ENCODE measurements around the gene MVB12B. TPM values are rescaled to one million over a fixed set of nuclear protein-coding genes. Genes with fewer than 3 reads are reported as not detected.

The MVB12B gene
- total and polyA plus RNA-seq, 2 of the 8 experiments (the other 6 are each of a cell fraction or from before 2014, with no cell fraction given) = 2.6 to 5.0 TPM

GRCh38 chr9:126453156-126453963 is 126.7 kb downstream of the MVB12B start (continued):
- TF ChIP-seq CHD7 (IDR thresholded peaks at IDR 0.05; ENCODE audit: insufficient replicate concordance, low read length) = no peak
- no peak for TF ChIP-seq HDAC2 (IDR thresholded peaks at IDR 0.05; ENCODE audit: borderline replicate concordance in 1 of 2, low read depth in 2 of 2, low read length in 2 of 2)
- no peak for TF ChIP-seq MAX (IDR thresholded peaks at IDR 0.05)
- no peak for TF ChIP-seq KDM4A (IDR thresholded peaks at IDR 0.05; ENCODE audit: low read depth, low read length, severe bottlenecking)
